Upper lobe of left lung (tissue), 6 donors: Measurements from ENCODE around the gene TOMT. TPM values are rescaled to one million over a fixed set of nuclear protein-coding genes. Genes with fewer than 3 reads are reported as not detected.

ENCODE experiments used
- ATAC-seq, 2 donors: fragments of 200-7000 bp; cut with Tn5 transposase; one replicate each; pipeline ENCODE4 v1.9.1; 2022; ENCODE audit warnings: mild to moderate bottlenecking in 2 of 2, moderate library complexity in 2 of 2; ENCODE audit not compliant: low FRiP score in 2 of 2
- DNase-seq, 2 donors: peaks; one replicate each; pipeline ENCODE4 v3.0.0-alpha.2; 2019 to 2020
- H3K27ac ChIP-seq, 4 donors: fragments of 200-600 bp; sonication (generic); one replicate each; pipeline ENCODE4 v1.5.1; 2016 to 2019
- H3K27me3 ChIP-seq, 4 donors: fragments of 200-600 bp; sonication (generic); one replicate each; pipeline ENCODE4 v1.5.1; 2017 to 2019
- H3K36me3 ChIP-seq, 4 donors: fragments of 200-600 bp; sonication (generic); one replicate each; pipeline ENCODE4 v1.5.1; 2016 to 2019
- H3K4me1 ChIP-seq, 4 donors: fragments of 200-600 bp; sonication (generic); one replicate each; pipeline ENCODE4 v1.5.1; 2018 to 2019
- H3K4me3 ChIP-seq, 4 donors: fragments of 200-600 bp; sonication (generic); one replicate each; pipeline ENCODE4 v1.5.1; 2017 to 2019; ENCODE audit warnings: mild to moderate bottlenecking in 2 of 4, moderate library complexity in 1 of 4
- H3K9me3 ChIP-seq, 4 donors: fragments of 200-600 bp; sonication (generic); one replicate each; pipeline ENCODE4 v1.5.1; 2018 to 2019
- EP300 ChIP-seq, 4 donors: sonication (generic); formaldehyde crosslinking; IDR thresholded peaks; one replicate each; pipeline ENCODE4 v1.5.1; 2017; ENCODE audit warnings: antibody characterized with exemption in 4 of 4, control low read depth in 2 of 4
- POLR2A ChIP-seq, 4 donors: fragments of 450-650 bp; IDR thresholded peaks; one replicate each; pipeline ENCODE4 v1.5.1; 2016 to 2017; ENCODE audit warnings: antibody characterized with exemption in 4 of 4, mild to moderate bottlenecking in 2 of 4
- POLR2AphosphoS5 ChIP-seq, 2 donors: sonication (generic); formaldehyde crosslinking; IDR thresholded peaks; one replicate each; pipeline ENCODE4 v1.5.1; 2017; ENCODE audit warnings: antibody characterized with exemption in 2 of 2
- WGBS, 2 donors: methylation state at CpG; one replicate each; pipeline ENCODE4 v1.1.5; 2017 to 2018; 5-methylcytosine and 5-hydroxymethylcytosine counted together
- small RNA-seq, 4 donors: library from RNA; depleted of rRNA; stranded (forward); fragments of <200 nt; gene quantifications; one replicate each; pipeline ENCODE3, GENCODE V24; 2016
- total RNA-seq, 6 donors: library from RNA; depleted of rRNA in 4 of 6; stranded (reverse); fragments of >200 nt in 4 of 6; gene quantifications; one replicate each; pipeline versions ENCODE4 v1.1.0 to v1.2.1, GENCODE V29; 2016 to 2021
- TF ChIP-seq, protein P1 (sequence below), 6 experiments: fragments of 450-650 bp in 4 of 6; fragments of 200-600 bp in 2 of 6; sonication (generic) in 2 of 6; IDR thresholded peaks; one replicate each; pipeline ENCODE4 v1.5.1; 2016 to 2019; ENCODE audit warnings: antibody characterized with exemption in 6 of 6
- donor health status: DM: no; HTN: no; CAD: no; lungs with moderate emphysema.
- donor health status: DM: no; HTN: yes; CAD: no; lungs with severe emphysema.

Gene TOMT
- total RNA-seq, 6 donors from 2014 or later, result 0.30 TPM; not detected in 5

DNA sequence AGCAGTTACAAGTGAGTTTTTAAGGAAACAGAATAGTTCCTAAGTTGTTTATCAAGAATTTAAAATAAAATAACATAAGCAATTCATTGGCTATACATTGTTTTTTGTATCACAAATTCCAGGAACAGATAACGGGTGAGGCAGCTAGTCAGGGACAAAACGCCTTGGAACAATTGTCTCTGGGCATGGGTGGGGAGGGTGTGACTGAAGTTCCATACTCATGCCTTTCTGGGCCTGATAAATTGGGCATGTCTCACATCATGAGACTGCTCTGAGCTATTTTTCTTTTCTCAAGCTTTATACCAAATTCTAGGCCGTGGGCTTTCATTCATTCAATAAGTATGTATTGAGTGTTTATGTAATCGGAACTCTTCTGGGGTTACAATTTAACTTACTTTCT, 51.4 kb downstream of the TOMT start:
- DNase-seq (no peak), ATAC-seq (no peak)
- H3K36me3 ChIP-seq, result no peaks in the 10 kb centered on the region
- H3K27ac ChIP-seq, result no peak overlapping the region
- TF ChIP-seq, protein P1, sequence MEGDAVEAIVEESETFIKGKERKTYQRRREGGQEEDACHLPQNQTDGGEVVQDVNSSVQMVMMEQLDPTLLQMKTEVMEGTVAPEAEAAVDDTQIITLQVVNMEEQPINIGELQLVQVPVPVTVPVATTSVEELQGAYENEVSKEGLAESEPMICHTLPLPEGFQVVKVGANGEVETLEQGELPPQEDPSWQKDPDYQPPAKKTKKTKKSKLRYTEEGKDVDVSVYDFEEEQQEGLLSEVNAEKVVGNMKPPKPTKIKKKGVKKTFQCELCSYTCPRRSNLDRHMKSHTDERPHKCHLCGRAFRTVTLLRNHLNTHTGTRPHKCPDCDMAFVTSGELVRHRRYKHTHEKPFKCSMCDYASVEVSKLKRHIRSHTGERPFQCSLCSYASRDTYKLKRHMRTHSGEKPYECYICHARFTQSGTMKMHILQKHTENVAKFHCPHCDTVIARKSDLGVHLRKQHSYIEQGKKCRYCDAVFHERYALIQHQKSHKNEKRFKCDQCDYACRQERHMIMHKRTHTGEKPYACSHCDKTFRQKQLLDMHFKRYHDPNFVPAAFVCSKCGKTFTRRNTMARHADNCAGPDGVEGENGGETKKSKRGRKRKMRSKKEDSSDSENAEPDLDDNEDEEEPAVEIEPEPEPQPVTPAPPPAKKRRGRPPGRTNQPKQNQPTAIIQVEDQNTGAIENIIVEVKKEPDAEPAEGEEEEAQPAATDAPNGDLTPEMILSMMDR (IDR thresholded peaks at IDR 0.05), result no peak
- TF ChIP-seq EP300 (IDR thresholded peaks at IDR 0.05) (no peak), POLR2AphosphoS5 (IDR thresholded peaks at IDR 0.05) (no peak), POLR2A (IDR thresholded peaks at IDR 0.05) (no peak)
- no peak overlapping the region for H3K4me3 ChIP-seq
- no peaks in the 10 kb centered on the region for H3K4me1 ChIP-seq
- H3K27me3 ChIP-seq, result no peaks in the 10 kb centered on the region
- WGBS, 2 donors, result 67 to 74% methylated on average over 4 of the region's 4 CpGs
- H3K9me3 ChIP-seq, result no peaks in the 10 kb centered on the region

Small RNA genes lying within 50 kb of the gene (small RNA-seq; reads per million reads assigned to genes)
- gene MIR3165, result 0 reads per million in 4 donors

Other genes with a start within 250 kb of the TOMT start
- not detected for gene DEFB131B, start 227.5 kb upstream of the TOMT start, total RNA-seq
- gene XNDC1N, start 177.3 kb upstream of the TOMT start, total RNA-seq, result 10 to 100 TPM in 1 of 6 donors, 1 to 10 TPM in 5; 5.6 to 14.7 (median 7.0) TPM
- 100 to 1,000 TPM in 1 of 6 donors, 10 to 100 TPM in 5; 16.0 to 112 (median 28.3) TPM for gene RNF121, start 176.9 kb upstream of the TOMT start, total RNA-seq
- 10 to 100 TPM in 4 of 6 donors, 1 to 10 TPM in 2; 4.6 to 45.1 (median 16.9) TPM for gene IL18BP, start 107.0 kb upstream of the TOMT start, total RNA-seq
- gene NUMA1, start 25.4 kb upstream of the TOMT start, total RNA-seq, result 100 to 1,000 TPM; 185 to 666 (median 241) TPM
- 10 to 100 TPM in 3 of 6 donors, 1 to 10 TPM in 3; 5.3 to 19.2 (median 10.3) TPM for gene LRRC51, start 25.1 kb upstream of the TOMT start, total RNA-seq
- gene LAMTOR1, start 2.6 kb upstream of the TOMT start, total RNA-seq, result 100 to 1,000 TPM in 4 of 6 donors, 10 to 100 TPM in 2; 86.0 to 162 (median 114) TPM
- gene ANAPC15, start 6.8 kb downstream of the TOMT start, total RNA-seq, result 10 to 100 TPM; 12.8 to 39.1 (median 29.5) TPM
- gene FOLR3, start 29.8 kb downstream of the TOMT start, total RNA-seq, result 10 to 100 TPM in 2 of 6 donors, 1 to 10 TPM in 2, not detected in 2; 1.4 to 69.7 (median 9.5) TPM
- gene FOLR1, start 86.2 kb downstream of the TOMT start, total RNA-seq, result 100 to 1,000 TPM; 132 to 523 (median 171) TPM
- 10 to 100 TPM in 3 of 6 donors, 1 to 10 TPM in 3; 4.8 to 28.7 (median 12.8) TPM for gene FOLR2, start 110.9 kb downstream of the TOMT start, total RNA-seq
- 100 to 1,000 TPM in 4 of 6 donors, 10 to 100 TPM in 2; 84.0 to 383 (median 180) TPM for gene INPPL1, start 118.8 kb downstream of the TOMT start, total RNA-seq
- not detected for gene PHOX2A, start 138.3 kb downstream of the TOMT start, total RNA-seq